ENCODE data around the gene HIF1A. TPM values are rescaled to one million over a fixed set of nuclear protein-coding genes. Genes with fewer than 3 reads are reported as not detected.

The HIF1A gene
- total and polyA plus RNA-seq, 2 of the 8 experiments (the other 6 are each of a cell fraction or from before 2014, with no cell fraction given), result 54.8 to 175 TPM

- Histone ChIP-seq H3K36me3 (ENCODE audit: control insufficient read depth in 2 of 4, insufficient read depth in 4 of 4, low read length in 3 of 4) (no peaks in the 10 kb centered on the region), H3K9ac (replicated peaks in 1 of 4; ENCODE audit: extremely low read depth in 1 of 4, low read depth in 3 of 4, low read length in 3 of 4) (peak overlapping the region in 1 of 4 experiments; percentile 34; a peak in 1 of 7 replicates), H2BK12ac (ENCODE audit: low read depth, low read length) (no peak overlapping the region), H2BK15ac (ENCODE audit: low read length) (no peak overlapping the region), H3K9me3 (ENCODE audit: insufficient read depth in 2 of 2, low read depth in 1 of 2, low read length in 1 of 2) (no peaks in the 10 kb centered on the region), H3K4me1 (replicated peaks in 1 of 4; ENCODE audit: control insufficient read depth in 3 of 4, insufficient read depth in 4 of 4, low read length in 3 of 4) (no peaks in the 10 kb centered on the region), H2BK20ac (ENCODE audit: low read length) (no peak overlapping the region), H3K4ac (replicated peaks; ENCODE audit: insufficient read length, low read depth, low read length) (no peak overlapping the region), H3K79me2 (ENCODE audit: control insufficient read depth in 1 of 2, insufficient read depth in 2 of 2, low read length in 2 of 2) (no peaks in the 10 kb centered on the region), H3K18ac (ENCODE audit: extremely low read depth, low read length) (no peak overlapping the region), H3K4me3 (ENCODE audit: extremely low read depth in 1 of 4, insufficient read depth in 2 of 4, low read depth in 3 of 4, low read length in 4 of 4) (no peak overlapping the region), H3K4me2 (ENCODE audit: insufficient read depth in 1 of 2, low read depth in 2 of 2, low read length in 2 of 2) (no peak overlapping the region), H4K91ac (replicated peaks; ENCODE audit: insufficient read length, low read length) (no peak overlapping the region), H4K5ac (ENCODE audit: insufficient read length, low read depth, low read length) (no peak overlapping the region), H3K79me1 (ENCODE audit: low read depth, low read length) (no peaks in the 10 kb centered on the region), H2BK120ac (replicated peaks; ENCODE audit: low read depth, low read length) (no peak overlapping the region), H2AK5ac (ENCODE audit: low read depth, low read length) (no peak overlapping the region), H2BK5ac (ENCODE audit: low read depth, low read length) (no peak overlapping the region), H3K23me2 (ENCODE audit: low read depth, low read length) (no peaks in the 10 kb centered on the region; the same call in 1 of the 2 replicates), H3K27ac (ENCODE audit: low read depth, low read length) (no peak overlapping the region), H2AFZ (ENCODE audit: low read length) (no peak overlapping the region), H3K27me3 (replicated peaks in 1 of 4; ENCODE audit: control insufficient read depth in 3 of 4, extremely low read depth in 1 of 4, insufficient read depth in 3 of 4, low read length in 3 of 4) (no peaks in the 10 kb centered on the region), H4K20me1 (replicated peaks in 1 of 2; ENCODE audit: control insufficient read depth in 1 of 2, insufficient read depth in 2 of 2, low read length in 2 of 2) (no peaks in the 10 kb centered on the region), H4K8ac (ENCODE audit: extremely low read depth, insufficient read depth, low read length) (no peak overlapping the region), H3K14ac (ENCODE audit: insufficient read length) (no peak overlapping the region), H3K23ac (ENCODE audit: insufficient read length) (no peak overlapping the region), H3K56ac (replicated peaks; ENCODE audit: insufficient read length, low read depth, low read length) (no peak overlapping the region)
- DNase-seq (ENCODE audit: low read depth in 1 of 2, low spot score in 2 of 2), result no peak
- ChIA-PET POLR2A (ENCODE audit: partially characterized antibody) (interaction anchor here (1.4 kb wide), 1 partner anchor 39 kb away, joined by 4 read pairs; no protein-coding TSS in a partner anchor), CTCF (ENCODE audit: partially characterized antibody) (interaction anchor here (0.8 kb wide), 1 partner anchor 173 kb away, joined by 3 read pairs; no protein-coding TSS in a partner anchor)
- FAIRE-seq, result no peak
- peak; percentile 71 for TF ChIP-seq MAFK (IDR thresholded peaks at IDR 0.05; ENCODE audit: low read depth, low read length)
- TF ChIP-seq POLR2AphosphoS5 (IDR thresholded peaks at IDR 0.05; ENCODE audit: low read depth, low read length), result no peak
- TF ChIP-seq ZNF274 (IDR thresholded peaks at IDR 0.05; ENCODE audit: borderline replicate concordance, extremely low read depth, low read length), result no peak
- no peak for TF ChIP-seq FOSL1 (IDR thresholded peaks at IDR 0.05; ENCODE audit: insufficient read depth, low read depth, low read length)
Measured at GRCh38 chr14:61648377-61648776, 46.9 kb upstream of the HIF1A start.
